ENCODE results near the gene CATSPERE.

CATSPERE gene, protein sequence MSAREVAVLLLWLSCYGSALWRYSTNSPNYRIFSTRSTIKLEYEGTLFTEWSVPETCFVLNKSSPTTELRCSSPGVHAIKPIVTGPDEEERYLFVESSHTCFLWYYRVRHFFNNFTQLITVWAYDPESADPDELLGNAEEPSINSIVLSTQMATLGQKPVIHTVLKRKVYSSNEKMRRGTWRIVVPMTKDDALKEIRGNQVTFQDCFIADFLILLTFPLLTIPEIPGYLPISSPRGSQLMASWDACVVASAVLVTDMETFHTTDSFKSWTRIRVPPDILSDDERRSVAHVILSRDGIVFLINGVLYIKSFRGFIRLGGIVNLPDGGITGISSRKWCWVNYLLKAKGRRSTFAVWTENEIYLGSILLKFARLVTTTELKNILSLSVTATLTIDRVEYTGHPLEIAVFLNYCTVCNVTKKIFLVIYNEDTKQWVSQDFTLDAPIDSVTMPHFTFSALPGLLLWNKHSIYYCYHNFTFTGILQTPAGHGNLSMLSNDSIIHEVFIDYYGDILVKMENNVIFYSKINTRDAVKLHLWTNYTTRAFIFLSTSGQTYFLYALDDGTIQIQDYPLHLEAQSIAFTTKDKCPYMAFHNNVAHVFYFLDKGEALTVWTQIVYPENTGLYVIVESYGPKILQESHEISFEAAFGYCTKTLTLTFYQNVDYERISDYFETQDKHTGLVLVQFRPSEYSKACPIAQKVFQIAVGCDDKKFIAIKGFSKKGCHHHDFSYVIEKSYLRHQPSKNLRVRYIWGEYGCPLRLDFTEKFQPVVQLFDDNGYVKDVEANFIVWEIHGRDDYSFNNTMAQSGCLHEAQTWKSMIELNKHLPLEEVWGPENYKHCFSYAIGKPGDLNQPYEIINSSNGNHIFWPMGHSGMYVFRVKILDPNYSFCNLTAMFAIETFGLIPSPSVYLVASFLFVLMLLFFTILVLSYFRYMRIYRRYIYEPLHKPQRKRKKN

DNA sequence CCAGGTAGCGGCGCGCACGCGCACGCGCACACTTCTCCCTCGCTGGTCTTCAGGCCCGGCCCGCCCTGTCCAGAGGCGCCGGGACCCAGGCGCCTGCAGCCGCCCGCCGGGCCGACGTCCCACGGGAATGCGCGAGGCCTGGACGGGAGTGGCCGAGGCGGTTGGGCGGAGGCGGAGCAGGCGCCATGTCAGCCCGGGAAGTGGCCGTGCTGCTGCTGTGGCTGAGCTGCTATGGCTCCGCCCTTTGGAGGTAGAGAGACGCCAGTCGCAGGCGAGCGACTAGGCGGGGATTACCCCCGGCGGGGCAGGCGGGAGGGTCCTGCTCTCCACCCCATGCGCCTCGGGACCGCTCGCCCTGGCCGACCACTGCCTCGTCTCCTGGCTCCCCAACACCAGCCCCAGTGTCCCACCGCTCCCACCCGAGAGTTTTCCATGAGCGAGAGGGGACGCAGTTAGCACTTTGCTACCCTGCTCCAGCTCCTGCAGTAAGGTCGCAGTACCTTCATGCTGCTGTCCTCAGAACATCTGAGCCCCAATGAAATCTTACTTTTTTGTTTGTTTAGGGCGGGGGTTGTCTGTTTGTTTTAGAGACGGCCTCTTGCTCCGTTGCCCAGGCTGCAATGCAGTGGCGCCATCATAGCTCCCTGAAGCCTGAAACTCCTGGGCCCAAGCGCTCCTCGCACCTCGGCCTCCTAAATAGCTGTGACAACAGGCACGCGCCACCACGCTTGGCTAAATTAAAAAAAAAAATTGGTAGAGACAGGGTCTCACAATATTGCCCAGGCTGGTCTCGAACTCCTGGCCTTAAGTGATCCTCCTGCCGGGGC, at the start of gene CATSPERE:
Gene CATSPERE (plus strand): TSS at position 29 of the 827 bp plus-strand sequence. CDS start 157 bp downstream, at position 186.
- H3K9me3 ChIP-seq (ENCODE audit: severe bottlenecking) = no peaks in the 10 kb centered on the region
- DNase-seq (ENCODE audit: low spot score) (peak; percentile 62), ATAC-seq (ENCODE audit: low read depth) (peak; percentile 94)
- peak within 1 kb of the TSS; percentile 26 for H3K4me3 ChIP-seq (ENCODE audit: severe bottlenecking)
- peaks cover 9% of the 10 kb centered on the region for H3K4me1 ChIP-seq (ENCODE audit: insufficient read depth, poor library complexity, severe bottlenecking)
- H3K27ac ChIP-seq (ENCODE audit: poor library complexity, severe bottlenecking) = peak within 1 kb of the TSS; percentile 14
- no peaks in the 10 kb centered on the region for H3K27me3 ChIP-seq (ENCODE audit: insufficient read depth, poor library complexity, severe bottlenecking)
- H3K36me3 ChIP-seq (ENCODE audit: low read depth) = no peaks in the 10 kb centered on the region
- TF ChIP-seq CTCF (IDR thresholded peaks at IDR 0.05; ENCODE audit: poor library complexity, severe bottlenecking) = no peak

- no peaks in the 10 kb centered on the region for H3K4me1 ChIP-seq (ENCODE audit: insufficient read depth, poor library complexity, severe bottlenecking)
- no peaks in the 10 kb centered on the region for H3K9me3 ChIP-seq (ENCODE audit: severe bottlenecking)
- TF ChIP-seq CTCF (IDR thresholded peaks at IDR 0.05; ENCODE audit: poor library complexity, severe bottlenecking) = no peak
- H3K4me3 ChIP-seq (ENCODE audit: severe bottlenecking) = no peak overlapping the region
- no peak overlapping the region for H3K27ac ChIP-seq (ENCODE audit: poor library complexity, severe bottlenecking)
- H3K36me3 ChIP-seq (ENCODE audit: low read depth) = peaks cover 76% of the 10 kb centered on the region
- ATAC-seq (ENCODE audit: low read depth) (no peak), DNase-seq (ENCODE audit: low spot score) (no peak)
- no peaks in the 10 kb centered on the region for H3K27me3 ChIP-seq (ENCODE audit: insufficient read depth, poor library complexity, severe bottlenecking)
Measured at GRCh38 chr1:244412176-244412575, 48.9 kb upstream of the CATSPERE start.

DNA sequence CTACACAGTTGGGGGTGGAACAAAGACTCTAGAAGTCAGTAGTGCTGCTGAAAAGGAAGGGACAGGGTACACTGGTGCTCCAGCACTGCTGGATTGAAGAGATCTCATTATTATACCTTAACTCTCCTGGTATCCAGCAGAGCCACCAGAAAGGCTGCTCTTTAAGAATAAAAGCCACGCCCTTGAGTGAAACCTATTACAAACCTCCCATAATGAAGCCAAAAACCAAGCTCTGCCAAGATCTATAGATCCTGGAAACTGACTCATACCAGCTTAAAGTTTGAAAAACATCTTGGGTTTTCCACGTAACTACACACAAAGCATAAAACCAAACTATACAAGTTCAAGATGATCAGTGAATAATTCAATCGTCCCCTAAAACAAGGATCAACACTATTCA, 47.3 kb upstream of the CATSPERE start:
- H3K27ac ChIP-seq (ENCODE audit: poor library complexity, severe bottlenecking) = no peak overlapping the region
- H3K9me3 ChIP-seq (ENCODE audit: severe bottlenecking) = no peaks in the 10 kb centered on the region
- no peaks in the 10 kb centered on the region for H3K4me1 ChIP-seq (ENCODE audit: insufficient read depth, poor library complexity, severe bottlenecking)
- ATAC-seq (ENCODE audit: low read depth) (no peak), DNase-seq (ENCODE audit: low spot score) (no peak)
- no peak for TF ChIP-seq CTCF (IDR thresholded peaks at IDR 0.05; ENCODE audit: poor library complexity, severe bottlenecking)
- H3K4me3 ChIP-seq (ENCODE audit: severe bottlenecking) = no peak overlapping the region
- no peaks in the 10 kb centered on the region for H3K27me3 ChIP-seq (ENCODE audit: insufficient read depth, poor library complexity, severe bottlenecking)
- peaks cover 81% of the 10 kb centered on the region for H3K36me3 ChIP-seq (ENCODE audit: low read depth)

DNA sequence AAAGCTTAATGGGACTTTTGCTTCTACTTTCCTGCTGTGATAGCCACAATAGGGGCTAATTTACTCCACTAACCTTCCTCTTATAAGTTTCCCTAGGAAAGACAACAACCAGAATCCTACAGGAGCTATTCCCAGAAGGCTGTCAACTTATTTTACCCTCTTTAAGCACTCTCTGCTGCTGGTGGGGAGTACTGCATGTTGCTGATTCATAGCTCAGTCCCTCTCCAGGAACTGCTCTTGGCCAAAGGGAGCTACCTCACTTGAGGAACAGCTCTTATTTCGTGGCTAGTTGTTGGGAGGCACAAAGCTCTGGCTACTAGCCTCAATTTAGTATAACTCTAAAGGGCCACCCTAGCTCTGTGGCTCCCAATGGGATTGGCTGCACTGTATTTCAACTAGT, 46.5 kb upstream of the CATSPERE start:
- Histone ChIP-seq H3K27me3 (ENCODE audit: insufficient read depth, poor library complexity, severe bottlenecking) (no peaks in the 10 kb centered on the region), H3K36me3 (ENCODE audit: low read depth) (peaks cover 86% of the 10 kb centered on the region), H3K9me3 (ENCODE audit: severe bottlenecking) (no peaks in the 10 kb centered on the region), H3K4me3 (ENCODE audit: severe bottlenecking) (no peak overlapping the region), H3K4me1 (ENCODE audit: insufficient read depth, poor library complexity, severe bottlenecking) (no peaks in the 10 kb centered on the region), H3K27ac (ENCODE audit: poor library complexity, severe bottlenecking) (no peak overlapping the region)
- TF ChIP-seq CTCF (IDR thresholded peaks at IDR 0.05; ENCODE audit: poor library complexity, severe bottlenecking) = no peak
- DNase-seq (ENCODE audit: low spot score) (no peak), ATAC-seq (ENCODE audit: low read depth) (no peak)

Measured in RWPE2 (cell line).